ENCODE results near the gene LTBR.

DNA sequence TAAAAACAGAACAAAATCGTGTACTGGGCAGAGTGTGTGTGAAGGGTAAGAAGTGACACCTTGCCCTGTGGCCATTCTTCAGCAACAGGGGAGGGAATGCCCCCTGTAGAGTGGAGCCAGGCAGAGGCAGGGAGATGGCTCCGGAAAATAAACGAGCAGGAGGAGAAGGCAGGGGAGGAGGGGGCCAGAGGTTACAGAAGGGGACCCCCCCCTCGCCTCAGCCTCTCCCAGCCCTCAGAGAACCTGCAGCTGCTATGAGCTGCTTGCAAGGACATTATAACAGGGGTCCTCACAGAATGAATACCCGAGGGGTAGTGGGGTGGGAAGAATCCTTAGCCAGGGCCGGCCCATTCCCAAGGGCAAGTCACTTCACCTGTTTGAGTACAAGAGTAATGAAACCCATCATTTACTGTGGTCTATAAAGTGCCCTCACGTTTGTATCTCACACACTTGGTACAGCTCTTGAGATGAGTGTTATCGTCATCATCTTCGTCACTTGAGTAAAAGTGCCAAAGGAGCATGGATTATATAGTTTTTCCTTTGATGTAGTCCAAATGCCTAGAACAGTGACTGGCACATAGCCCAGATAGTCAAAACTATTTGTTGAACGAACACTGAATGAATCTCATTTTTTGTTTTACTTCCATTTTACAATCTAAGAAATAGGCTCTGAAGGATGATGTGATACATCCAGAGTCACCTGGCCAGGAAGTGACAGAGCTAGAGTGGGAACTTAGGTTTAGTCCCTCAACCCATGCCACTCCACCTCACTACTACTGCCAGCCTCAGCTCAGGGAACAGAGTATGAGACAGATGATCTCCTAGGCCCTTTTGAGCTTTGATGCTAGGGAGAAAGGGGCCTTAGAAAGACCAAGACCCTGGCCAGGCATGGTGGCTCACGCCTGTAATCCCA, 23.1 kb upstream of the LTBR start:
- no peak for TF ChIP-seq MXI1 (IDR thresholded peaks at IDR 0.05; ENCODE audit: borderline replicate concordance, low read depth, low read length)
- no peak for TF ChIP-seq CTCF (conservative IDR thresholded peaks at IDR 0.05; ENCODE audit: low read depth, low read length)
- no peak for TF ChIP-seq BHLHE40 (IDR thresholded peaks at IDR 0.05; ENCODE audit: low read depth, low read length)
- TF ChIP-seq RFX5 (IDR thresholded peaks at IDR 0.05; ENCODE audit: low read depth, low read length): no peak
- TF ChIP-seq POLR2A (IDR thresholded peaks at IDR 0.05; ENCODE audit: low read depth, low read length): no peak
- no peak for TF ChIP-seq SMC3 (IDR thresholded peaks at IDR 0.05; ENCODE audit: low read depth, low read length)
- TF ChIP-seq RAD21 (IDR thresholded peaks at IDR 0.05; ENCODE audit: low read length): no peak
- no peak for TF ChIP-seq CEBPB (IDR thresholded peaks at IDR 0.05; ENCODE audit: low read depth, low read length)
- no peak for TF ChIP-seq RCOR1 (IDR thresholded peaks at IDR 0.05; ENCODE audit: insufficient replicate concordance, low read length)
- TF ChIP-seq, protein P1, sequence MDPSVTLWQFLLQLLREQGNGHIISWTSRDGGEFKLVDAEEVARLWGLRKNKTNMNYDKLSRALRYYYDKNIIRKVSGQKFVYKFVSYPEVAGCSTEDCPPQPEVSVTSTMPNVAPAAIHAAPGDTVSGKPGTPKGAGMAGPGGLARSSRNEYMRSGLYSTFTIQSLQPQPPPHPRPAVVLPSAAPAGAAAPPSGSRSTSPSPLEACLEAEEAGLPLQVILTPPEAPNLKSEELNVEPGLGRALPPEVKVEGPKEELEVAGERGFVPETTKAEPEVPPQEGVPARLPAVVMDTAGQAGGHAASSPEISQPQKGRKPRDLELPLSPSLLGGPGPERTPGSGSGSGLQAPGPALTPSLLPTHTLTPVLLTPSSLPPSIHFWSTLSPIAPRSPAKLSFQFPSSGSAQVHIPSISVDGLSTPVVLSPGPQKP (IDR thresholded peaks at IDR 0.05; ENCODE audit: borderline replicate concordance, low read depth, low read length): no peak
- TF ChIP-seq MAZ (IDR thresholded peaks at IDR 0.05; ENCODE audit: borderline replicate concordance, low read depth, low read length): no peak
